ENCODE measurements around the gene CNGA2.

DNA sequence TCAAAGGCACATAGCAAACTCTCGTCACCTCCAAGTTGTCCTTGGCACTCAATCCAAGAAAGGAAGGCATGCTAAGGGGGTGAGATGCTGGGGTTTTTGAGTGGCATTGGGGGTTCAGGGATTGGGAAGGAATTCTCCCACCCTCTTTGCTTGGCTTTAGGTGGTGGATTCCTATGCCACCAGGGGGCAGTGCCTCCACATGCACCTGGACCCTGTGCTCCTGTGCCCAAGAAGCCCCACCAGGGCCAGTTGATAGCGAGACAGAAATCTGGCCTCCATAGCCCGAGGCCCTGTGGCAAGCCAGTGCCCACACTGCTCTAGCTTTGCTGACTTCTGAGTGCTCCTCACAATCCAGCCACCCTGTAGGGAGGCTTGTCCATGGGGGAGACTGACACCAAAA lies 20.7 kb upstream of the CNGA2 start:
- TF ChIP-seq EZH2 (IDR thresholded peaks at IDR 0.05; ENCODE audit: borderline replicate concordance, insufficient read depth, low read length, poor library complexity, severe bottlenecking): no peak
- TF ChIP-seq, protein P1, sequence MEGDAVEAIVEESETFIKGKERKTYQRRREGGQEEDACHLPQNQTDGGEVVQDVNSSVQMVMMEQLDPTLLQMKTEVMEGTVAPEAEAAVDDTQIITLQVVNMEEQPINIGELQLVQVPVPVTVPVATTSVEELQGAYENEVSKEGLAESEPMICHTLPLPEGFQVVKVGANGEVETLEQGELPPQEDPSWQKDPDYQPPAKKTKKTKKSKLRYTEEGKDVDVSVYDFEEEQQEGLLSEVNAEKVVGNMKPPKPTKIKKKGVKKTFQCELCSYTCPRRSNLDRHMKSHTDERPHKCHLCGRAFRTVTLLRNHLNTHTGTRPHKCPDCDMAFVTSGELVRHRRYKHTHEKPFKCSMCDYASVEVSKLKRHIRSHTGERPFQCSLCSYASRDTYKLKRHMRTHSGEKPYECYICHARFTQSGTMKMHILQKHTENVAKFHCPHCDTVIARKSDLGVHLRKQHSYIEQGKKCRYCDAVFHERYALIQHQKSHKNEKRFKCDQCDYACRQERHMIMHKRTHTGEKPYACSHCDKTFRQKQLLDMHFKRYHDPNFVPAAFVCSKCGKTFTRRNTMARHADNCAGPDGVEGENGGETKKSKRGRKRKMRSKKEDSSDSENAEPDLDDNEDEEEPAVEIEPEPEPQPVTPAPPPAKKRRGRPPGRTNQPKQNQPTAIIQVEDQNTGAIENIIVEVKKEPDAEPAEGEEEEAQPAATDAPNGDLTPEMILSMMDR (IDR thresholded peaks at IDR 0.05; ENCODE audit: poor library complexity, severe bottlenecking): no peak
- TF ChIP-seq POLR2AphosphoS5 (IDR thresholded peaks at IDR 0.05): no peak
- TF ChIP-seq TAF1 (IDR thresholded peaks at IDR 0.05; ENCODE audit: low read depth): no peak
- no peak for TF ChIP-seq EP300 (conservative IDR thresholded peaks at IDR 0.05; ENCODE audit: poor library complexity, severe bottlenecking)
- TF ChIP-seq MXI1 (conservative IDR thresholded peaks at IDR 0.05; ENCODE audit: poor library complexity, severe bottlenecking): no peak
